NCI-H2081 (cell line): ENCODE data around the gene ADGRD1.
"Not testable (repeated sequence)": the region's sequence is repeated elsewhere in the genome, so short reads cannot be mapped to it uniquely, and the experiment has no call there.

Source experiments
- DNase-seq, 2 experiments: peaks; one replicate each; lab custom pipeline; 2025; lab: John Stamatoyannopoulos, UW

The ADGRD1 gene

DNA sequence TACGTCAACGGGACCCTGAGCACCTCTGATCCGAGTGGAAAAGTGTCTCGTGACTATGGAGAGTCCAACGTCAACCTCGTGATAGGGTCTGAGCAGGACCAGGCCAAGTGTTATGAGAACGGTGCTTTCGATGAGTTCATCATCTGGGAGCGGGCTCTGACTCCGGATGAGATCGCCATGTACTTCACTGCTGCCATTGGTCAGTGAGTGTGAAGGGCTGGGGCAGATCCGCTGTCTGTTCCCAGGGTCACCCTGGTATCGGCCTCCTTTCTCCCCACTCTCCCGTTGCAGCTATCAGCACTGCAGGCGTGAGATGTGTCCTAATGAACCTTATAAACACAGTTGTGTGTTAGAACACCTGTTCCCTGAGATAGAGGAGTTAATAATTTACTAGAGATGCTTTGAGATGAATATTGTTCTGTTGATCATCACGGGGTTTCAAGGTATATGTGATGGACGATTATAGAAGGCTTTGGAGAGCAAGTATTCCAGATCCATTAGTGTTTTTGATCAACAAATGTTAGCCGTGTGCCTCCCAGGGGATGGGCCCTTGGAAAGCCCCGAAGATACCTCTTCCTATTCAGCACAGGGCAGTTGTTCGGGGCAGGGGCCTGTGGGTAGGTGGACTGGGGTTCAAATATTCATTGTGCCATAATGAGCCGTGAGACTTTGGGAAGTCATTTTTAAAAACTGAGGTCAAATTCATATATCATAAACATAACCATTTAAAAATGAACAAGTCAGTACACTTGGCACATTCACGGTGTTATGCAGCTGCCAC is 33.6 kb downstream of the ADGRD1 start:
- DNase-seq = no peak

DNA sequence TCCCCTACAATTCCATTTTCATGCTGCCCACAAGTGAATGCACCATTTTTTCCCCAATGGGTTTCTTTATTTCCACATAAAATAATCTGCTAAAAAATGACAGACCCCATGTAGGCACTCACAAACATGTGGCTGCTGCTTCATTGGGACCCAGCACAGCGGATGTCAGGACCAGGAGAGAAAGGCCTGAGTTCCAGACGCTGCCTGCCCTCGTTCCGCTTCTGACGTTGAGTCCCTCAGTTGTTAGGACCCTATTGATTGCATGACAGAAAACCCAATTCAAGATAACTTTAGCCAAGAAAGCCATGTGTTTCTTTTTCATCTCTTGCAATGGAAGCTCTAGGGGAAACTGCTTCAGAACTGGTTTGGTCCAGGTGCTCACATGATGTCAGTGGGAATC is 34.6 kb downstream of the ADGRD1 start:
- no peak for DNase-seq

DNA sequence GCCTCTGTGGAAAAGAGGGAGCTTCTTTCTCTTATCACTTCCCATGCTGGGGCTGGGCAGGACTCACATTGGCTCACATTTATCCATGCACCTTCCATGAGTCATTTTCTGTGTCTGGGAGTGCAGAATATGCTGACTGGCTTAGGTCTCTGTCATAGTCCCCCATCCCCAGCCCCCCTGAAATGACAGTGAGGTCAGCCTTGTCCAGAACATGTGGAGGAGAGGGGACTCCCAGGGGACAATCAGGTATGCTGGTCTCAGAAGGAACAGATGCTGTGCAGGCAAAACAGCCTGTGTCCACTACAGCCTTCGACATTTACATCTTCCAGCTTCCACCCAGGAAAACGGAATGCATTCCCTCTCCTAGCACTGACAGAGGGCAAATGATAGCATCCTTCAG is 35.0 kb downstream of the ADGRD1 start:
- no peak for DNase-seq

DNA sequence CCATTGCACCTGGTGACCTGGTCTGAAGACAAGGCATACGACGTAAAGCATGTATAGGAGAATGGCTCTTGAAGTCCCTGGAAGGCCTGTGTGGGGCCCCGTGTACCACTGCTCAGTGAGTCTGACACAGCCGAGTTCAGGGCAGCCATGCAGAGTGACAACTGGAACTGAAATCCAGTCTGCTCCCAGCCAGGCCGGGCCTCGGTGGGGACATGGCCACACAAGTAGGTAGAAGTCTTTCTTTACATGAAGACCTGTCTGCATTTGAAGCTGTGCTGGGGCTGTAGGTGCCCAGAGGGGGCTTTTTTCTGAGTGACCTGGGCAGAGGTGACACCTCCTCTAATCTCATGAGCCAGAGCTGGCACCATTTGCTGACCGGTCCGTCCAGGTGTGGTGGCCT is 35.7 kb downstream of the ADGRD1 start:
- no peak for DNase-seq

DNA sequence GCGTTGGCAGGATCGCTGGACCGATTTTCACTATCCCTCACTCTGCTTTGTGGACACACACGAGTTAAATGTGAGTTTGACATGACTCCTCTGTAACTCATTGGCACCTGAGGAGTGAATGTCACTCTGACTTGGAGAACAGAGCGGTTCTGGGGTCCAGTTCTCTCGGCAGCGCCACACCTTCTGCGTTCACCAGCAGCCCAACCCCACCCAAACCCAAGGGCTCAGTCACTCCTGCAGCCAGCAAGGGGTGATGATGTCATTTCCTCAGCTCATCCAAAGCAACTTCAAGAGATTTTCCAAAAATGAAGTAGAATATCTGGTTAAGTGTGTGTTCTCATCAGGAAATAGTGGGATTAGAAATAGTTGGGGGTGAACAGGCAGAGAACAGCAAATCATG is 36.3 kb downstream of the ADGRD1 start:
- no peak for DNase-seq

DNA sequence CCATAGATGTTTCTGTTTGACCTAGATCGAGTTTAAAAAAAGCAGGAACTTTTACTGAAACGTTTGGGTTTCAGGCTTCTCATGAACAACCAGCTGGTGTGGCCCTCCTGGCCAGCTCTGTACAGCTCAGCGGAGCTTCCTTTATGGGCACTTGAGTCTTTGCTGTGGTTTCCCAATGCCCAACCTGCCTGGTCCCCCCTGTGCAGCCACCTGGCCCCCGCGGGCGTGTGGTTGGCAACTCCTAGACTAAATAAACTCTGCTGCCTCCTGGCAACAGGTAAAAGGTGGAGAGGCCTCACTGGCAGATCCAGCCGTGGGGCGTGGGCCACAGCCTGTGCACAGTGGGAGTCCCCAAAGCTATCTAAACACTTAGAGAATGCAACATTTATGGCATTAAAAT is 38.7 kb downstream of the ADGRD1 start:
- no peak for DNase-seq

DNA sequence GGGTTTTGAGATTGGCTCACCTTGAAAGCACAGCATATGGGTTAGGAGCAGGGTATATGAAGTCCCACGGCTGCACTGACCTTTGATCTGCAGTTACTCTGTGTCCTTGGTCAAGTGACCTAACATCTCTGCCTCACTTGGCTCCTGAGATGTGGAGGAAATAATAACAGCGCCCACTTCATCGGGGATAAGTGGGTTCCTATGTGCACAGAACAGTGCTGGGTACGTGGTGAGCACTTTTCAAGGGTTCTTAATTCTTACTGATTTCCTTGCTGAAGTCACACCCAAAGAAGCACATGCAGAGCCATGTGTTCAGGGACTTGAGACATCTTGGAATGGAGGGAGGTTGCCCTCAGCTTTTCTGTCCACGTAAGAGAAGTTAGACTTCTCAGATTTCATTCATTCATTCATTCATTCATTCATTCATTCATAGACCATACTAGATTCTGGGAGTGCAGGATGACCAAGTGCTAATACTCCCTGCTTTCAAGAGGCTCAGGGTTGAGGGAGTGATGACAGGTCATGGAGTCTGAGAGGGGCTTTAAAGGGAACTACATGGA is 39.4 kb downstream of the ADGRD1 start:
- no peak for DNase-seq

DNA sequence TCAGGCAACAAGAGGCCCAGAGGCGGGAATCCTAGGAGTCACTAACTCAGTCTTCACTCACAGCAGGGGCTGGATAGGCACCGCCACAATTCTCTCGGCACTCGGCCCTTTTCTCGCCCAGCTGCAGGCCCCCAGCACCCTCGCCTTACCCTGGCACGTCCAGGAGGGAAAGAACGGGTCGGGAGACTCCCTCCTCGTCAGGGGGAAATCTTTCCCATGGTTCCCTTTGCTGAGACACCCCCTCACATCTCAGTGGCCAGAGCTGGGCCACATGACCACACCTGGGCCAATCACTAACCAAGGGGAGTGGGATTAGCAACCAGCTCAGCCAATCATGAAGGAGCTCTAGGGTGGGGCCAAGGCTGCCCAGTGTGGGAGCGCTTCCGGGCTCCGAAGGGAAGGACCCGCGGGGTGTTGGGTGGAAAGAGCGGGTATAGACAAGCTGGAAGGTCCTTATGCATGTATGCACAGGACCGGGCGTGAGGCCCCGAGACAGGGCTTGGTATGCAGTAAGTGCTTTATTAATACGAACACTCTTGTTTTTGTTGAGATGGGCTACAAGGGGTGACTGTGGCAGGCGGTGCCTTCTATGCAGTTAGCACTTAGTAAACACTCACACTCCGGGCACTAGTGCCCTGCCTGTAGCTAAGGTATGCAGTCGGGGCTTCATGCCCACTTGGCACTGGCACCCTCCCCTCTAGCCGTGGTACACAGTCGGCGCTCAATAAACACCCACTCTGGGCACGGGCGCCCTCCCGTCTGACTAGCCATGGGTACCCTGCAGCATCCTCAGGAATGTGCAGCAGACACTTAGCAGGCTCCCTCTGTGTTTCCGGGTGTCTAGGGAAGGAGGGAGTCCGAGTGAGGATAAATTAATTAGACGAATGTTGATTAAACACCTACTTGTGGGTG is 40.3 kb downstream of the ADGRD1 start:
- peak in 1 of 2 experiments; percentile 9 for DNase-seq

DNA sequence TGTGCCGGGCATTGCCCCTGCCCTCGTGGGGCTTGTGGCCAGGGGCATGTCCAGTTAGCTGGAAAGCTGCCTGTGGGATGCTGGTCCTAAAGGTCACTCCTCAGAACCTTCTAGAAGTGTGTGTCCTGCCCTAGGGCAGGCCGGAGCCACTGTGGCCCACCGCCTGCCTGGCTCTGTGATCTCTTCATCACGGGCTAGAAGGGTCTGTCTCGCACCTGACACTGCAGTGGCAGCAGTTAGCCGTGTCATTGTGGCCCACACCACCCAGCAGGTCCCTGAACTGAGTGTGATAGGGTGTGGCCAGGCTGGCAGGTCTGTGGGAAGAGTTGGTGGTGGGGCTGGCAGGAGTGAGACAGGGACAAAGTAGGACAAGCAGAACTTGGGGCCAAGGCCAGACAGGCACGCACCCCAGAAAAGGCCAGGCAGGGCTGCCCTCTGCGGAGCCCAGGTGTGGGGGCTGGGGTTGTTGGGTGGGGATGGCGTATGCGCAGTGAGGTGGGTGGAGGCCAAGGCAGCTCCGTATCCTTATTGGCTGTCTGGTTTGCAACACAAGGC is 41.2 kb downstream of the ADGRD1 start:
- no peak for DNase-seq

DNA sequence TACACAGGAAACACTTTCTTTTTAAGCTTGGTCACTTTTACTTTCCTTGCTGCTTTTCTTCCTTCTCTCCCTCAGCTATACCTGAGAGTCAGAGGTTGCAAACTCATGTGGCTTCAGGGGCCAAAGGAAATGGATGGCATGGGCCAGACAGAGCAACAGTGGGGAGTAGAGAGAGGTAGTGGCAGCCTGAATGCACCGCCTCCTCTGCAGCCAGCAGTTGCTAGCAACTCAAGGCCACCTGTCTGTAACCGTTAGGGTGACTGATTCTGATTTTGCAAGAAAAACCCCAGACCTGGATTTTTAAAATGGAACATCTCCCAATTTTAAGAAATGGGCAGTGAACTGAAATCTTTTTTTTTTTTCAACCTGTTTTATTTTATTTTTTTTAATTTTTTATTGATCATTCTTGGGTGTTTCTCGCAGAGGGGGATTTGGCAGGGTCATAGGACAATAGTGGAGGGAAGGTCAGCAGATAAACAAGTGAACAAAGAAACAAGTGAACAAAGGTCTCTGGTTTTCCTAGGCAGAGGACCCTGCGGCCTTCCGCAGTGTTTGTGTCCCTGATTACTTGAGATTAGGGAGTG is 41.8 kb downstream of the ADGRD1 start:
- not testable (repeated sequence) for DNase-seq

DNA sequence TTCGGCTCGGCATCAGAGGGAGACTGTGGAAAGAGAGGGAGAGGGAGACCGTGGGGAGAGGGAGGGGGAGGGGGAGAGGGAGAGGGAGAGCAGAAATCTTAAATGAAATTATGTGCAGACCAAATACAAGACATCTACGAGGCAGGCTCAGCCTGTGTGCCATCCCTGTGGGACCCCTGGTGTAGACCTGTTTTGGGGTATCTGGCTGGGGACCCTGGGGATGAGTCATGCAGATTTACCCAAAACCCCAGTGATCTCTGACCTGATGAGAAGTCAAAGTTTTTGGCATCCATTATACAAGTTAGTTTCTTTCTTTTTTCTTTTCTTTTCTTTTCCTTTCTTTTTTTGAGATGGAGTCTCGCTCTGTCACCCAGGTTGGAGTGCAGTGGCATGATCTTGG is 44.4 kb downstream of the ADGRD1 start:
- no peak for DNase-seq

DNA sequence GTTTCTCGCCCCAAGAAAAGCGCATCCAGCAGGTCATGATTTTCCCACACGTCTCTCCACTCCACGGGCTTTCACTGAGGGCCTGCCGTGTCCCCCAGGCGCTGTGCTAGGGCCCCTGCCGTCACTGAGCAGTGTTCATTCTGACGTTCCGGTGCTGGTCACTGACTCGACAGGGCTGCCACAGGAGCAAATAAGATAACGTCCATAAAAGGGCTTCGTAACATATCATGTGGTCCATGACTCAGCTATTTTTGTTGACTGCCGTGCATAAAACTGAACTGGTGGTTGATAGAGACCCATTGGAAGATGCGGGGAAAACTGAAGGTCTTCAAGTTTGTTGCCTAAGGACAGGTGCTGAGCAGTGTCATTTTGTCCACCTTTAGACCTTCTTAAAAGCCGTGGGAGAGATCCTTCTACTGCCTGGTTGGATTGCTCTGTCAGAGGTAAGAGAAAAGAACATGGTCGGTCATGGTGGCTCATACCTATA is 46.3 kb downstream of the ADGRD1 start:
- no peak for DNase-seq

DNA sequence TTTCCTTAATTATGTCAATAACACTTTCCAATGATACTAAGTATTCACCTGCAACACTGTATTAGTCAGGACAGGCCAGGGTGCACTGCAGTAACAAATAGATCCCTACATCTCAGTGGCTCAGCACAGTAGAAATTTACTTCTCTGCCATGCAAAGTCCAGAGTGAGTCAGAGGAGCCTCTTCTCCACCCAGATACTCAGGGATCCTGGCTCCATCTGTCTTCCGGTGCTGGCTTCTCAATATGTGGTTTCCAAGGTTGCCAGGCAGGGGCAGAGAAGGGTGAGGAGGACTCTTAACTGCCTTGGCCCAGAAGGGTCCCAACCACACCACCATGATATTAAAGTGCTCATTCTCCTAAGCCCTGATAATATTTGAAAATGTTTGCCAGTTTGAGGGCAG is 47.8 kb downstream of the ADGRD1 start:
- no peak for DNase-seq

DNA sequence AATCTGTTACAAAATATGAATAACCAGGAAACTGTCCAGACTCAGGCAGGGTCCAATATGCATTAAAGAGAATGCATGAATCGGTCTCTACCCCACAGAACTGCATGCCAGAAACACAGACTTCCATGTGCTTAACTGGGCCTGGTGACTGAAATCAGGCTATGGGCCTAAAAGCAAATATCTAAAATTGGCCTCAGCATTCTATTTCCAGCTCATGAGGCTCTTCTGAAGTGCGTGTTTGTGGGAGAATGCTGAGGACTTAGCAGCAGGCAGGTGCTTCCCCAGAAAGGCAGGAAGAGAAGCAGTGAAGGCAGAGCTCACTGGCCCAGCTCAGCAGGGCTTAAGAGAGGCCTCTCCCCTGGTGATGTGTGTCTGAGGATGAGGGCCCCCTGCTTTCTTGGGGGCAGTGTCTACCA is 48.5 kb downstream of the ADGRD1 start:
- DNase-seq = no peak

DNA sequence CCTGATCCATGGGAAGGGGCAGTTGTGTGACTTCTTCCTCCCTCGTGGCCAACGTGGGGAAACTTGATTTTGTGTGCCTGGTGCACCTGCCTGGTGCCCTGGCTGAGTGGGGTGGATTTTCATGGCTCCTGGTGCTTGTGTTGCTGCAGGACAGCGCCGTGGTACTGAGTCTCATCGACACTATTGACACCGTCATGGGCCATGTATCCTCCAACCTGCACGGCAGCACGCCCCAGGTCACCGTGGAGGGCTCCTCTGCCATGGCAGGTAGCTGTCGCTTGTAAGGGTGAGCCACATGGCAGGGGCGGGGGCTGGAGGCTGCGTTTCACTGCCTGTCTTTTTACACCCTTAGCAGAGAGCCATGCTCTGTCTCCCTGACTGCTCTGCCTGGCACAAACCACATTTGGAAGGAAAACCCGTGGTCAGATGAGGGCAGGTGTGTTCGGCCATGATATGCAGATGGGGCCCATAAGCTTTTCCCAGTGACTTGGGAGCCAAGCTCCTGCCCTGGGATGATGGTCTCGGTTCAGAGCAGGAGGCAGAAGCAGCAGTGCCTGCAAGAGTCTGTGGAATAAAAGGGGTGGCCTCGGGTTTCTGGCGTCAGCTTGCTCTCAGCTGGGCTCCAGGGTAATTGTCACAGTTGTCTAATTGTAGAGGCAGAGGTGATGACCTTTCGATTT is 49.5 kb downstream of the ADGRD1 start:
- DNase-seq = no peak

DNA sequence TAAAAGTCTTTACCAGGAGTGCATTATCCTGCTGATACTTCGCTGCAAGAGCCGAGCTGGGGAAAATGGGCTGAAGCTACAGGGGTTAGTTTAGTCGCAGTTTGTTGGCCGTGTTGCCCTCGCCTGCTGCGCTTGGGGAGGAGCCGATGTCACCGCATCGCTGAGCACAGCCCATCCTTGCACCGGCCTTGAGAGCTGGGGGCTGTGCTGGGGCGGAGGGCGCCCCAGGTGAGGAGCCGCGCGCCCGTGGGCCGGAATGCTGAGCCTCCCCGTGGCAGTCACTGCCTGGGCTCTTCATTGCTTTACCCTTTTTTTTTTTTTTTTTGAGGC is 50.0 kb downstream of the ADGRD1 start:
- DNase-seq = no peak

DNA sequence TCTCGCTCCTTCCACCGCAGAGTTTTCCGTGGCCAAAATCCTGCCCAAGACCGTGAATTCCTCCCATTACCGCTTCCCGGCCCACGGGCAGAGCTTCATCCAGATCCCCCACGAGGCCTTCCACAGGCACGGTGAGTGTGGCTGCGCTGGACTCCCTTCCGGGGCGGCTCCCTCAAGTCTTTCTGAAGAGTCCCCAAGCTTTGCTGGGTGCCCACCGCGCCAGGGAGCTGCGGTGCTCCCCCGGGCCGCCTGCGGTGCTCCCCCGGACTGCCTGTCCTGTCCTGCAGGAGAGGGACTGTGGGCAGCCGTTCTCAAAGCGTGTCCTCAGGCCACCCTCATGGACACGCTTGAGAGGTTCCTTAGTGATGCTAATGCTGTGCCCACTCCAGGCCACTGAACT is 50.5 kb downstream of the ADGRD1 start:
- no peak for DNase-seq

DNA sequence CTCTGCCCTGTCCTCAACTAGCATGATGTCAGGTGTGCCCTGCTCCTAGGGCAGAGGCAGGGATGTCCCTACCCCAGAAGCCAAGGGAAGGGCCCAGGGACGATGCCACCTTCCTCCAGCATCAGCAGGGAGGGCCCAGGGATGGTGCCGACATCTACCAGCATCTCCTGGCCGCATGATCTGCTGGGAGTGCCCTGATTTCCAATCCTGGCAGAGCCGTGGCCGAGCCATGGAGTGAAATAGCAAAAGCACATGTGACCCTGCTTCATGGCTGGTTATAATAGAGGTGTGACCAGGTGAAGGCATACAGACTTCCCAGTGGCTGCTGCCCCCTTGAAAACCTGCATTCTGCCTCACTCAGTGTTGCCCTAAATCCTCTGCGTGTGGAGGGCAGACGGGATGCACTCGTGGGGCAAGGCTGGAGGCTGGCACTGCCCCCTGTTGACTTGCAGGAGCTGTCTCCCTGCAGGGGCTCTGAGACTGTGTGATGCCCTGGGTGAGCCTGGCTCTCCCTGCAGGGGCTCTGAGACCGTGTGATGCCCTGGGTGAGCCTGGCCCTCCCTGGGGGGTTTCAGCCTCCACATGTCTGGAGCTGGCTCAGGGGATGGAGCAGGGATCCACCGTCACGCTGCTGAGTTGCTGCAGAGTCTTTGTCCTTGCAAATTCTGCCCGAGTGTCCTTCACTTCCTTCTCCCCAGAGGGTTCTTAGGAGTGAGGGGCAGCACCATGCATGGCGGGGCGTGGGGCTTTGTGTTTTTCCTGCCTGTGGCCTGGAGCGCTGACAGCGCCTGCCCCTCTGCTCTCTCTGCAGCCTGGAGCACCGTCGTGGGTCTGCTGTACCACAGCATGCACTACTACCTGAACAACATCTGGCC is 51.7 kb downstream of the ADGRD1 start:
- no peak for DNase-seq

DNA sequence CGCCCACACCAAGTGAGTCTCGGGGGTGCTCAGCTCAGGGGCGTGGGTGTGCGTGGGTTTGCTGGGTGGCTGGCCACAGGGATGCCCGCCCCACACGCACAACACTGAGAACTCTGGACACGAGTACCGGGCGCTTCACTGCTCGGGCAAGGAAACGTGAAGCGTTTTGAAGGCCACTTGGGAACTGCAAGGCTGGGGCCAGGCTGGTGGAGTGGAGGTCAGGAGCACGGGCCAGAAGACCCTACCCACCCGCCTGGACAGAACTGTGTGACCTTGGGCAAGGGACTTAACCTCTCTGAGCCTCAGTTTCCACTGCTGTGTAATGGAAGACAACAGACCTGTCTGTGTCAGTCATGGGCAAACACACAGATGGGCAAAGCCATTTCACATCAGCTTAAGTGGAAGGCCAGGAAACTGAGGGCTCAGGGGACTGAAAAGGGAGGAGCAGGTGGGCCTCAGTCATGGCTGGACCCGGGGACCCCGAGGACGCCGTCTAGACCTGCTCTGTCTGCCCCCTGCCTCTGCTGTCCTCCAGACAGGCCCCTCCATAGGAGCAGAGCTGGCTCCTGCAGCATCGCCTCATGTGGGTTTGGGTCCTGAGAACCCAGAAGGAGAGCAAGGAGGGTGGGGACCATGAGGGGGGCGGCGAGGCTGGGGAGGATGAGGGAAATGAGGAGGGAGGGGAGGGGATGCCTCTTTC is 52.5 kb downstream of the ADGRD1 start:
- no peak for DNase-seq
